HepG2 (cell line): Measurements from ENCODE around the gene ATE1. TPM values are rescaled to one million over a fixed set of nuclear protein-coding genes. Genes with fewer than 3 reads are reported as not detected.

ENCODE experiments used
- CENPX ChIP-seq: sonication (generic); formaldehyde crosslinking; IDR thresholded peaks from 2 replicates; pipeline ENCODE4 v1.9.0; 2021; ENCODE audit warnings: mild to moderate bottlenecking, missing genetic modification reagents, moderate library complexity
- CTCF ChIP-seq: sonication (generic); formaldehyde crosslinking; IDR thresholded peaks from 2 replicates; pipeline ENCODE4 v1.5.0; 2020; ENCODE audit warnings: mild to moderate bottlenecking, missing genetic modification reagents, moderate library complexity
- DDIT3 ChIP-seq: sonication (generic); formaldehyde crosslinking; IDR thresholded peaks from 2 replicates; pipeline ENCODE4 v1.4.0; 2020; ENCODE audit warnings: mild to moderate bottlenecking, missing genetic modification reagents
- ETV6 ChIP-seq: sonication (generic); formaldehyde crosslinking; conservative IDR thresholded peaks from 2 replicates; pipeline ENCODE4 v1.4.0; 2020; ENCODE audit warnings: missing genetic modification reagents
- GATA4 ChIP-seq: sonication (generic); IDR thresholded peaks from 2 replicates; pipeline ENCODE4 v1.6.1; 2016; ENCODE audit warnings: antibody characterized with exemption, low read depth, borderline replicate concordance
- HMGA1 ChIP-seq: sonication (generic); formaldehyde crosslinking; conservative IDR thresholded peaks from 2 replicates; pipeline ENCODE4 v1.4.0; 2020; ENCODE audit warnings: missing genetic modification reagents
- PBX3 ChIP-seq: sonication (generic); formaldehyde crosslinking; IDR thresholded peaks from 2 replicates; pipeline ENCODE4 v1.8.1; 2023; ENCODE audit warnings: missing genetic modification reagents, inconsistent platforms, borderline replicate concordance
- SP140L ChIP-seq: sonication (generic); formaldehyde crosslinking; IDR thresholded peaks from 2 replicates; pipeline ENCODE4 v1.4.0; 2020; ENCODE audit warnings: missing genetic modification reagents, borderline replicate concordance
- STAT6 ChIP-seq: sonication (generic); formaldehyde crosslinking; IDR thresholded peaks from 2 replicates; pipeline ENCODE4 v1.4.0; 2020; ENCODE audit warnings: missing genetic modification reagents, mild to moderate bottlenecking, borderline replicate concordance
- TEF ChIP-seq: sonication (generic); formaldehyde crosslinking; IDR thresholded peaks from 2 replicates; pipeline ENCODE4 v1.5.0; 2020; ENCODE audit warnings: missing genetic modification reagents
- TOPORS ChIP-seq: sonication (generic); formaldehyde crosslinking; IDR thresholded peaks from 2 replicates; pipeline ENCODE4 v1.8.0; 2023; ENCODE audit warnings: mild to moderate bottlenecking, missing genetic modification reagents
- ZFP91 ChIP-seq: sonication (generic); formaldehyde crosslinking; IDR thresholded peaks from 2 replicates; pipeline ENCODE4 v1.9.0; 2022; ENCODE audit warnings: missing genetic modification reagents, mild to moderate bottlenecking, borderline replicate concordance
- ZNF572 ChIP-seq: sonication (generic); formaldehyde crosslinking; IDR thresholded peaks from 2 replicates; pipeline ENCODE4 v1.5.1; 2020; ENCODE audit warnings: mild to moderate bottlenecking, missing genetic modification reagents
- ZNF629 ChIP-seq: sonication (generic); formaldehyde crosslinking; conservative IDR thresholded peaks from 2 replicates; pipeline ENCODE4 v1.5.0; 2020; ENCODE audit warnings: missing genetic modification reagents
- ZNF678 ChIP-seq: sonication (generic); formaldehyde crosslinking; IDR thresholded peaks from 2 replicates; pipeline ENCODE4 v1.4.0; 2020; ENCODE audit warnings: mild to moderate bottlenecking, missing genetic modification reagents
- ZNF775 ChIP-seq: sonication (generic); formaldehyde crosslinking; IDR thresholded peaks from 2 replicates; pipeline ENCODE4 v1.4.0; 2020; ENCODE audit warnings: missing genetic modification reagents, mild to moderate bottlenecking, moderate library complexity, borderline replicate concordance
- ZNF839 ChIP-seq: sonication (generic); formaldehyde crosslinking; IDR thresholded peaks from 2 replicates; pipeline ENCODE4 v1.4.0; 2020; ENCODE audit warnings: missing genetic modification reagents, mild to moderate bottlenecking, borderline replicate concordance
- ZNF879 ChIP-seq: sonication (generic); formaldehyde crosslinking; IDR thresholded peaks from 2 replicates; pipeline ENCODE4 v1.8.1; 2023; ENCODE audit warnings: missing genetic modification reagents
- polyA plus RNA-seq, 8 experiments: library from polyadenylated mRNA; depleted of rRNA in 3 of 8; stranded (reverse) in 7 of 8; unstranded in 1 of 8; fragments of >200 nt; fragmentation: Illumina TruSeq in 4 of 8; extraction: Trizol in 4 of 8; gene quantifications; 2 replicates each; pipeline versions ENCODE4 v1.2.1 to v1.2.3, GENCODE V29; 2011 to 2016; ENCODE audit warnings: low read depth in 4 of 8, missing spikeins in 1 of 8, mixed read lengths in 1 of 8; ENCODE audit not compliant: insufficient read depth in 1 of 8
- total RNA-seq, 5 experiments: library from RNA; depleted of rRNA; stranded (reverse); fragments of >200 nt; fragmentation: Illumina TruSeq; extraction: Trizol; gene quantifications; 2 replicates each; pipeline ENCODE4 v1.2.3, GENCODE V29; 2016; ENCODE audit warnings: low read depth in 1 of 5

Gene ATE1
- total and polyA plus RNA-seq, 2 of the 13 experiments (the other 11 are each of a cell fraction or from before 2014, with no cell fraction given) = 17.5 to 42.2 TPM

GRCh38 chr10:121974535-121975294, 46.9 kb upstream of the ATE1 start, which contains the start of gene NSMCE4A (continued):
- TF ChIP-seq ZFP91 (CRISPR knock-in tag) (peak; percentile 70; the same call in 1 of the 2 replicates), ZNF775 (CRISPR knock-in tag) (no peak), CTCF (peak; percentile 78), ZNF879 (CRISPR knock-in tag) (no peak), ZNF678 (CRISPR knock-in tag) (no peak), ZNF839 (no peak), GATA4 (no peak), TOPORS (CRISPR knock-in tag) (peak; percentile 32; the same call in 1 of the 2 replicates), DDIT3 (CRISPR knock-in tag) (no peak), PBX3 (CRISPR knock-in tag) (no peak), CENPX (CRISPR knock-in tag) (no peak), ETV6 (CRISPR knock-in tag) (peak; percentile 48; the same call in 1 of the 2 replicates), ZNF629 (CRISPR knock-in tag) (peak; percentile 52; the same call in 1 of the 2 replicates), ZNF572 (CRISPR knock-in tag) (no peak), STAT6 (CRISPR knock-in tag) (no peak), TEF (no peak; the same call in 1 of the 2 replicates), HMGA1 (CRISPR knock-in tag) (no peak), SP140L (CRISPR knock-in tag) (no peak)
